GM18867 (cell line): ENCODE results near the gene KCNAB1.
A peak's percentile ranks its signal among the peaks of the same experiment; 100 is the strongest.

ENCODE experiments used
- ATAC-seq: cut with Tn5 transposase; IDR thresholded peaks from one replicate; pipeline ENCODE4 v1.9.1; 2021; ENCODE audit warnings: mild to moderate bottlenecking, moderate library complexity; ENCODE audit not compliant: unreplicated experiment

Gene KCNAB1

DNA sequence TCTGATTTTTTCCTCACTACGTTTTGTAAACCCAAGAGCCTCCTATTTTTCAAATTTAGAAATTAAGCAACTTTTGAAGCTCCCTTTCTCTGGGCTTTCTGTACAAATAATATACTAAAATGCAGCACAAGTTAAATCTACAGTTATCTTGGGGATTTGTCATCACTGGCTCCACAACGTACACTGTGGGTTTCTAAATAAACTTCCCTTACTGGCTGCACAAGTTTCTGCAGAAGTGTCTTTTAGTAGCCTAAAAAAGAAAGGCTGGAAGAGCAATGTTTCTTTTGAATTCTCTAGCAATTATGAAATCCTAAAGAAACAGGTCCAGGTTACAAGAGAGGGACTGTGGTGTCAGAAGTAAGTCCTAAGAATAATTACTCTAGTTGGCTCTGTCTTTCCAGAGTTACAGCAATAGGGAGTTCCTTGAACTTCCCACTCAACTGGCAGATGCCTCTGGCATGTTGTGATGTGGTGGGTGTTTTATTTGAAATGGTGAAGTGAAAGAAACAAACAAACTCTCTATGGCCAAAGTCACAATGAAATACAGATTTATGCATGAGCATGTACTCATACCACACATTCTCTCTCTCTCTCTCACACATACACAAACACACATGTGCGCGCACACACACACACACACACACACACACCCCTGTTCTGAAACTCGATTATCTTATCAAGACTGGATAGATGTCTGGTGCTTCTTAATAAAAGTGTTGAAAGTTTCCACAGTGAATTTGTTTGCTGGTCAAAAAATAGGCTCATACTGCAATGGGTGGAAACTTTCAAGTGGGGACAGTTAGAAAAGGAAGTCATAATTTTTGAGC lies 236.4 kb downstream of the KCNAB1 start:
- ATAC-seq = no peak

DNA sequence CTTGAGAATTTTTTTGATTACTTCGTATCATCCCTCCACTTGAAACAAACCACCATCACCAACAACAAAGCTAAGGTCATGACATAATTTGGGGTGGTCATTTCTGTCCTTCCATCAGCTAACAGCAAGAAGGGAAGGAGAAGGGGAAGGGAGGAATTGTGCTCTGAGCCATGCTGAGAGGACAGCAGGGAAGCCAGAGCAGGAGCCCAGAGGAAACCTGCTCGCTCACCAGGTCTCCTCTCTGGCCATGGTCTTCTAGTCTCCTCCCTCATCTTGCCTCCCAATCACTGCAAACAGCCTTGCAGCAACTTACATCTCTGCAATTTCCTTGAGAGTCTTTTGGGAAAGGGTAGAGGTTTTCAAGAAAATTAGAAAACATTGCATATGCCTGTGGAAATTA lies 237.9 kb downstream of the KCNAB1 start:
- no peak for ATAC-seq

DNA sequence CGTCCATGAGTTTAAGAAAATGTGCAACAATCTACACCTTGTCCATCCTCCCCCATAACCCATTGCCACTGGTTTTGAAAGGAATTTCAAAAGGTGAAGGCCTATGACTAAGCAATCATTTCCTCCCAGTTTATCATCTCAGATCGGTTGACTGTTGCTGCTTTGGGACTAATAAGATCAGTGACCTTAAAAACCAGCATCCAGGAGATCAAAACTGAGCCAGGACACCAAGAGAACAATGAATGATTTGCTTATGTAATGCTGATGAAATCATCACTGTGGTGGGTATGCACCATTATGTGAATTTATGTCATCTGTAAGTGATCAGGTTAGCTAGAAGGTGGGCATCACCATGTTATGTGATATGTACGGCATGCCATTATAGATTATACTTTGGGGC lies 239.0 kb downstream of the KCNAB1 start:
- ATAC-seq = no peak

DNA sequence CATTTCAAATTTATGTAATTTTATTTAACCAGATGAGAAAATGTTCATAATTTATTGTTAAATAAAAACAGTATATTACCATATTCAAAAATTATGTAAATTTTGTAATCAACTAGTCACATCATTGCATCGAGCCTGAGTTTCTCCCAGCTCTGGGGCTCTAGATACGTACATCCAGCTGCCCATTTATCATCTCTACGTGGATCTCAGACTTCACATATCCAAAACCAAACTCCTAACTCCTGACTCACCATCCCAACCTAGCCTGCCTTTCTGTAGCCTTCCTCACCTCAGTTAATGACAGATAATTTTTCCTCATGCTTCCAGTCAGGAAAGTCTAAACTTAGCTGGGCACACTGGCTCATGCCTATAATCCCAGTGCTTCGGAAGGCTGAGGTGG lies 239.7 kb downstream of the KCNAB1 start:
- ATAC-seq = no peak

DNA sequence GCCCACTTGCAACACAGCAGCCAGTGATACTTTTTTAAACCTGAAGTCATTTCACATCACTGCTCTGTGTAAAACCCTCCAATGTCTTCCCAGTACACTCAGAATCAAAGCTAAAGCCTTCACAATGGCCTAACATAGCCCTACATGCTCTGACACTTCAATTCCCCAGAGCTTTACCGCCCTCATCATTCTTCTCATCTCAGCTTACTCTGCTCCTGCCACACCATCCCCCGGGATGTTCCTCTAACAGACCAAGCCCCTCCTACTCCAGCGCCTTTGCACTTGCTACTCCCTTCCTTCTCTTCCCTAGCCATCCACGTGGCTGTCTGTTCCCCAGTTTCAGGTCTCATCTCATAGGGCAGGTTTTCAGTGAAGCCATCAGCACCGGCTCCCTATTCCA lies 240.6 kb downstream of the KCNAB1 start:
- ATAC-seq = no peak

DNA sequence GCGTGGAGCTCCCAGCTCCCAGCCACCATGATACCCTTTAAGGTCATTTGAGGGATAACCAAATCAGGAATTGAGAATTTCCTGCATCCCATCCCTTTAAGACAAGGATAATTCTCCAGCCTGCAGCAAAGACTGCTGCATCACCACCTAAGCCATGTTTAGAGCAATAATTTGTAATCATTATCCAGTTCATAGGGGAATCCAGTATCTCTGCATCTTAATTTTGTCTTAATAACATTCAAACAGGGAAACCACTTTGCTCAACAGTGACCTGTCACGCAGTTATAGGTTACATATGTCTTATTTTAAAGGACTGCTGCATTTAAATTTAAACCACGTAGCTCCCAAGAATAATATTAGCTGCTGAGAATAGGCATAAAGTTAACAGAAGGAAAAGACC lies 246.2 kb downstream of the KCNAB1 start:
- no peak for ATAC-seq

DNA sequence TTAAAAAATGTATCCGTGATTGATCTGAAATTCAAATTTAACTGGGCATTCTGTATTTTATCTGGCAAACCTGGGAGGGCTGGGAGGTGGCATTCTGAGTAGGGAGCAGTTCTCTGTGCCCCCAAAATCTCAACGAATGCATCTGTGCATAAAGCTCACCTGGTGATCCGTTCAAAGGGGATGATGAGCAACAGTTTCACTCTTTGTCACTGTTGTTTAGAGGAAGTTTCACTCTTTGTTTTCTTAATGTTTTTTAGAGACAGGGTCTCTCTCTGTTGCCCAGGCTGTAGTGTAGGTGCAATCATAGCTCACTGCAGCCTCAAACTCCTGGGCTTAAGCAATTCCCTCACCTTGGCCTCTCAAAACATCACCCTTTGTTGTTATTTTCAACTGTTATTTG lies 247.8 kb downstream of the KCNAB1 start:
- peak; percentile 90 for ATAC-seq

DNA sequence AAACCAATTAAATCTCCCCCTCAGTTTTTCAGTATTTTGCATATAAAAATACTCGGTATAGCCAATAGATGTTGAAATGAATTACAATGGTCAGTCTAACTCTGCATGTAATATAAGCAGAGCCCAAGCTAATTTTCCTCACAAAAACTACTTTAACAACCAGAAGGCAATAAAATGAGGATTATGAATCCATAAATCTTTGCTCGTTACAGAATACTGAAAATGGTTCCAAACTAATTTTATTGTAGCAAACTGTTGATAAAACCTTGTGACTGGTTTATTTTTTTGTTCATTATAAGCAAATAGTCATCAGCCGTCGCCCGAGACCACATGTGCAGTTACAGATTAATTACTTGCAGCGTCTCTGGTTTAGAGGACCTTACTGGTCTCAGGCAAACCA lies 251.3 kb downstream of the KCNAB1 start:
- ATAC-seq = no peak

DNA sequence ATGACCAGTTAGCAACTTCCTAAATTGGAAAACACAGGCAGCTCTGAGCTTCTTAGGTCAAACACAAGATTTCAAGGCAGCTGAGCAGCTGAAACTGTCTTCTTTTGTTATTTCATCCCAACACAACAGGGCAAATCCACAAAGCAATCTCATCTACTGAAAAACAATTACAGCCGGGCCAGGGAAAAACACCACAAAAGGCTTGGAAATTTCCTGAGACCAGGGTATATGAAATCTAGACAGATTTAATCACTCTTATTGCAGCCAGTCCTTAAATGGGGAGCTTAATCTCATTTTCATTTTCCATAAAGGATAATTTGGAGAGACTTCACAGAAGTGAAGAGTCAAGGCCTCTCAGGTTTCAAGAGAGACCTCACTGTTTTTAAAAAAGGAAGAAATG lies 252.7 kb downstream of the KCNAB1 start:
- ATAC-seq = no peak

DNA sequence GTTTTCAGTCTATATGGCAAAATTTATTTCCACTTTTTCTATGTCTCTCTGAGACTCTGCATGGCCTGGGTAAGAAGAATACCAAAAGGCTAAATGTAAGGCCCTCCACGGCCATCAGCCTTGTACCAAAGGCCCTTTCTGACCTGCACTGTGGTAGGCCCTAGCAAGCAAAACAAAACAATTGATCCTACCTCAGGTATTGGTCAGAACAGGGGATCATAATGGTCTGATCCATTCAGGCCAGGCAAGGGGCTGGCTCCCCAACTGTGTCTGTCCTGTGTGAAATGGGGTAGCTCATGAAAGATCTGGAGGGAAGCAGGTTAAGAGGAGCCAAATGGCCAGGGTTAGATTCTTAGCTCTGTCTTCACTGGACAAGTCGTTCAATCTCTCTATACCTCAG lies 253.3 kb downstream of the KCNAB1 start:
- no peak for ATAC-seq

DNA sequence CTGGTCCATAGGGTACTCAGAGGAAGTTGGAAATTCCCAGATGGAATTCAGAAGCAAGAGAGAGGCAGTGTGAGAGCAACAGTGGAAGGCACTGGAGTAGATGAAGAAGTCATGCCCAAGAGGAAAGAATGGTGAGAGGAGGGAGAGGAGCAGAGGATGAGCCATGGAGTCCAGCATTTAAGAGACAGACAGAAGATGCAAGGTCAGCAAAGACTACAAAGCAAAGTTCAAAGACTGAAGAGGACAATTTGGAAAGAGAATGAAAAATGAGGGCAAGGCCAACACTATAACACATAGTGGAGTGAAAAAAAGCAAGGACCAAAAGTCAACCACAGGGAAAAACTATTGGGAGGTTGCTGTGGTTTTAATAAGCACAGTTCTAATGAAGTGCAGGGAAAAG lies 255.8 kb downstream of the KCNAB1 start:
- no peak for ATAC-seq

DNA sequence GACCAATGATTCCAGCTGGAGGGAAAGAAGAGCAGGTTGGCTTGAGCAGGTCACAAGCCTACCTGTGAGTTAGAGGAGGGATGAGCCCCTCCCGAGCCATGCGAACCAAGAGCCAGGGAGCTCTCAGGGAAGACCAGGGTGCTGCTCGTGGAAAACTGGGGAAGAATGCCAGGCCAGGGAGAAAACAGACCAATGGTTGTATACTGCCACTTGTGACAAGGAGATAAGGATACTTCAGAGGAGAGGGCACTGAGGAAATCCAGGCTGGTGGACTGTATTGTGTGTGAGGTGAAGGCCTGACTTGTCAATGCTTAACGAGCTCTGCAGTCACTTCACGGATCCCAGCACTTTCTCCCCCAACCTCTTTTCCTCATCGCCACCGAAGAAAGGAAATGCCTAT lies 256.9 kb downstream of the KCNAB1 start:
- ATAC-seq = no peak

DNA sequence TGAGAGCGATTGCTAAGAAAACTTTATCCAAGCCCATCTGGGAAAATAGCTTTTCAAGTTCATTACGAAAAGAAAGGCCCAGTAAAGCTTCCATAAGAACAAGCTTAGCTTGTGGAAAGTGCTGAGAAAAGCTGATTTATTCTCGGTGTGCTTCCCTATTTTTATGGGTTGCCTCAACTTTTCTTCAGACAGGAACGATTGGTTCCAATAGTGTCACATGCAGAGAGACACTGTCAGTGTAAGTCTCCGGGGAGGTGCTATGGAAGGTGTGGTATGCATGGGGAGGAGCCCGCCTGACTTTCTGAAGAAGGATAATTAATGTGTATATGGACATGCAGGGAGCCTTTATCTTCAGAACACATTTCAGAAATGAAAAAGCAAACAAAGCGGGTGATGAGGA lies 257.3 kb downstream of the KCNAB1 start:
- no peak for ATAC-seq

DNA sequence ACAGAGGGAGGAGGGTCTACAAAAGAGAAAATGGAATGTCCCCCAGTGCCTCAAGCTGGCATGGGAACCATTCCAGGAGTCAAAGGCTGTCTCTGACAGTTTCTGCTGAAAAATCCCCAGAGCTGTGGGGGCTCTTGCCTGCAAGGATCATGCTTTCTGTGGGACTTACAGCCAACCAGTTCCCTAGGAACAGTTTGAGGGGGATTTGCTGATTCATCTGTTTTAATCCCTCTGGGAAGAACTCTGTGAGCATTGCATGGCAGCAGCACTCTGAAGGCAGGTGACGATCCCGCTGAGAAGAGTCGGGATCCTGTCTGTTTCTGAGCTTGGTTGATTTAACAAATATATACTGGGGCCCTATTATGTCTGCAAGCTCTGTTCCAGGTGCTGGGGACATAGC lies 258.5 kb downstream of the KCNAB1 start:
- ATAC-seq = no peak

DNA sequence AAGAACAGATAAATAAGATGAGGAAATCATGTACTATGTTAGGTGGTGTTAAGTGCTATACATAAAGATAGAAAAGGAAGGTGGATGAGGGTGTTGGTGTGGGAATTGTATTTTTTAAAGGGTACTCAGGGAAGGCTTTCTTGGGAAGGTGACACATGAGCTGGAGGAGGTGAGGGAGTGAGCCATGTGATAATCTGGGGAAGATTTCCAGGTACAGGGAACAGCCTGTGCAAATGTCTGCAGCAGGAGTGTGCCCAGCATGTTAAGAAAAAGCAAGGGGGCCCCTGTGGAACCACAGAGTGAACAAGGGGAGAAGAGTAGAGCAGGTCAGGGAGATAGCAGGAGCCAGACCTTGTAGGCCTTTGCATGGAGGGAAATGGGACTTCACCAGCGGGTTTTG lies 258.9 kb downstream of the KCNAB1 start:
- no peak for ATAC-seq

DNA sequence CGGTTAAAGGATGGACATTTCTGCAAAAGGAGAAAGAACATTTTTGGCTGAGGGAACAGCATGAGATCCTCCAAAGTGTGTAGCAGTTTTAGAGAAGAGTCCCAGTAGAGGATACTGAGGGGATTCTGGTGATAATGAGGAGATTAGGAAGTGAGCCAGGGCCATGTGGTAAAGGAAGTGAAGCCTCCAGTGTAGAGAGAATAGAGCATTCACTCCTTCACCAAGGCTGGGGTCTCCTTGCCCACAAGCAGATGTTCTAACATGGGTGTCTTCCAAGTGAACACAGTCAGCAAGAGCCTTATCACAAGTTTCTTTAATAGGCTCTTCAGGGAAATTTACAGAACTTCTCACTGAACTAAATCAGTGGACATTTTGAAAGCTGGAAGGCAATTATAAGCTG lies 260.9 kb downstream of the KCNAB1 start:
- no peak for ATAC-seq

DNA sequence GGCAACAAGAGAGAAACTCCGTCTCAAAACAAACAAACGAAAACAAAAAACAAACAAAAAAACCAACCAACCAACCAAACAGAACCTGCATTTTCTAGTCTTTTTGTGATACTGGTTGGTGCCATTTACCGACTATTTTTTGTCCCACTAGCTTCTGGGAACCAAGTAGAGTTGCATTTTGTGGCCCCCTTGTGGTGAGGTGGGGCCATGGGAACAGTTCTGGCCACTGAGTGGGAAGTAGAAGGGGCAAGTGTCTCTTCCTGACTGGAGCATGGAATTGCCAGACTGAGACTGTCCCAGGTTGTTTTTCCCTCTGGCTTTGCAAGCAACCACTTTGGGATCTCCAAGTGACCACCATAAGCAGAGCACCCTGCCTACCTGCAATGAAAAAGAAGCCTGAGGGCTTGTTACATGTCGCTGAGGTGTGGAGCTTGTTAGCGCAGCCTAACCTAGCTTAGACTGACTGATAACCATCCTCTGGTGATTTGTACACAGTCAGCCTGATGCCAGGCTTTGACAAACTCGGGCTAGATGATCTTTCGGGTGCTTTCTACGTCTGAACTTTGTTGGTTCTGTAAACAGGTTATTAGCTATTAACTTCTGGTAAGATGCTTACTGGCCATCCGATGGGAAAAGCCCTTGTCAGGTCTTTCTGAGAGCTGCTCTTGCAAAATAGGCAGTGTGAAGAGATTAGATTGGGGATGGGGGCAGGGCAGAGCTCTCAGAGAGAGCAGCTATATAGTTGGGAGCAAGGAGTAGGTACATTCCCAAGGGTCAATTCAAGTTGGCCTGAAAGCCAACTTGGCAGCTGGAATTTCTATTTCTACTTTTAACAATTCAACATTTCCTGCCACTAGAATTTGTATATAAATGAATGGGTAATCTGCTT lies 262.3 kb downstream of the KCNAB1 start:
- ATAC-seq = peak; percentile 91

DNA sequence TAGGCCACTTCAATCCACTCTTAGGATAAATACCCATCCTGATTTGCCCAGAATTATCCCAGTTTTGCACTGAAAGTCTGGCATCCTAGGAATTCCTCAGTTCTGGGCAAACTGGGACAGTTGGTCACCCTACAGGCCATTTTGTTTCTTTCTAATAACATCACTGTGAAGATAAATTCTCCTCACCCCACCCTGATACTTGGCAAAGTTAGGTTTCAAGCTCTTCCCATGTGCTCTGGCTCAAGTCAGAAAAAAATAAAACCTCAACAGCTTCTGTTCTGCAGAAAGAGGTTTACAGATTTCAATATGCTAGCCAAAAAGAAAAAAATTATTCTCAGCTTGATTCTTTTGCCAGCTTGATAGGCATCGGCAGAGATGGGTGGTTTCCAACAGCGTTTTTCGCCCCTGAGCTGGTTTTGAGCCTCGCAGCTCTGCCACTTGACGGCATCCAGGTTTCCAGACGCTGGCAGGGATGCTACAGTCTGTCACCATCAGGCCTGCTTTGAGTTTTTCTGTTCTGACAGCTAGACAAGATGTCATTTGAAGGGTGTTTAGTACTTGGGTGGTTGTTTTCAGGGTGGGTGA lies 263.2 kb downstream of the KCNAB1 start:
- ATAC-seq = no peak

DNA sequence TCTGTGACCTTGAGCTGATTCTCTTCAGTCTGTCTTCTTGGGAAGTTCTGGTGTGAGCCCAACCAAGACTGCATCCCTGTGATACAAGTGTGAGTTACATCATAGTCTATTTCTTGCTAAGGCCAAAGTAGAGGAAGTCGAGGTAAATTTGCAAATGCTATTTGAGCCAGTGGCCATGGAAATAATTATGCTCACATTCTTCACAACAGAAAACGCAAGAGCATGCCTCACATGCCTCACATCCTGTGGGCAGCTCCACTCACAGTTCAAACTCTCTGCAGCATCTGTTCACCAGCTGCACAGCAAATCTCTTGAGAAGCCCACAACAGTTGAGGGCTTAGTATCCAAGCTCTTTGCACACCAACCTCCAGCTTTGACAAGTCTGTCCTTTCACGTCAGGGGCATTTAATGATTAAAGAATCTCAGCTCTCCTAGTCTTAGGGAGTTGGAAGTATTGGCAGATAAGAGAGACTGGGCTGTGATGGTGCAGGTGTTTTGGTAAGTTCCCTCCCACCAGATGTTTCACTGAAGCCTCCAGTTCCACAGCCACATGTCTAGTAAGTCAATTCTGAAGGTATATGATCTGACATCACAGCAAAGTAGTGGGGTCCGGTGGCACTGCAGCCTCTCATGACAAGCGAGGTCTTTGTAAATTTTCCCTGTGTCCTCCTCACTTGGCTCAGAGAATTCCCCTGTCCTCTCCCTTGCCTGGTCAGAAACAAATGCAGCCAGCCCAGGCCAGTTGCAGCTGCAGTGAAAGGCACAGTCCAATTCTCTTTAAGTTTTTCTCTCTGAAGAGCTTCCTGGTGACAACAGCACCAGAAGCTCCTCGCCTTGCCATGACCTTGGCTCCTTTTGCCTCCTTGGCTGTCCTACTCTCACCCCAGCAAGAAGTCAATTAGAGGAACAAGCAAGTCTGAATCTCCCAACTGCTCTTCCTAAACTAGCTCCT lies 268.4 kb downstream of the KCNAB1 start:
- peak; percentile 74 for ATAC-seq

DNA sequence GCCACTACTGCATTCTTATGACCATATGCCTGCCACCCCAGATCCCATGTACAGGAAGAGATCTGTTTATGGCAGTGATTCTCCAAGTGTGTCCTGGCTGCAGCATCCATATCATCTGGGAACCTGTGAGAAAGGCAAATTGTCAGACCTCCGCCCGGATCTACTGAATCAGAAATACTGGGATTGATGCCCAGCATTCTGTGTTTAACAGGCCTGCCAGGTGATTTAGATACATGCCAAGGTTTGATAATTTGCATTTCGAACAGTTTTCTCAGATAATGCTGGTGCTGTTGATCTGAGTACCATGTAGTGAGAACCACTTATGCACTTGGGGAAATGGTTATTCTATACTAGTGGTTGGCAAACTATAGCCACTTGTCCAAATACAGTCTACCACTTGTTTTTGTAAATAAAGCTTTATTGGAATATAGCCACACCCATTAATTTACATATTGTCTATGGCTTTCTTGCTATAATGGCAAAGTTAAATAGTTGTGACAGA lies 269.1 kb downstream of the KCNAB1 start:
- ATAC-seq = no peak
